Glutamatergic neuron (in vitro differentiated cells): Measurements from ENCODE around the gene KRTAP19-3. TPM values are rescaled to one million over a fixed set of nuclear protein-coding genes. Genes with fewer than 3 reads are reported as not detected.

ENCODE experiments used
- DNase-seq: peaks from one replicate; pipeline ENCODE4 v3.0.0; 2022
- H3K27ac Mint-ChIP-seq: one replicate; pipeline ENCODE4 v1.8.0; 2020; ENCODE audit warnings: mild to moderate bottlenecking, mixed read lengths, inconsistent platforms; ENCODE audit not compliant: unreplicated experiment
- H3K27me3 Mint-ChIP-seq: one replicate; pipeline ENCODE4 v1.8.0; 2020; ENCODE audit warnings: mild to moderate bottlenecking, moderate library complexity, mixed read lengths, inconsistent platforms; ENCODE audit not compliant: unreplicated experiment
- H3K36me3 Mint-ChIP-seq: one replicate; pipeline ENCODE4 v1.8.0; 2020; ENCODE audit warnings: mild to moderate bottlenecking, mixed read lengths, inconsistent platforms; ENCODE audit not compliant: unreplicated experiment
- H3K4me1 Mint-ChIP-seq: one replicate; pipeline ENCODE4 v1.8.0; 2020; ENCODE audit warnings: mild to moderate bottlenecking, low read depth, mixed read lengths, inconsistent platforms; ENCODE audit not compliant: unreplicated experiment
- H3K4me3 Mint-ChIP-seq: one replicate; pipeline ENCODE4 v1.8.0; 2020; ENCODE audit warnings: mild to moderate bottlenecking, mixed read lengths, inconsistent platforms; ENCODE audit not compliant: unreplicated experiment
- H3K9me3 Mint-ChIP-seq: one replicate; pipeline ENCODE4 v1.8.0; 2020; ENCODE audit warnings: mild to moderate bottlenecking, moderate library complexity, mixed read lengths, inconsistent platforms; ENCODE audit not compliant: unreplicated experiment
- CTCF ChIP-seq: fragments of 200-600 bp; sonication (generic); IDR thresholded peaks from one replicate; pipeline ENCODE4 v1.5.0; 2021; ENCODE audit not compliant: partially characterized antibody, unreplicated experiment
- total RNA-seq: library from RNA; stranded (reverse); fragmentation: NEBNext Ultra II Directional; extraction: Animal tissue kit (Norgen Biotek cat#: 25700); gene quantifications from one replicate; pipeline ENCODE4 v1.2.1, GENCODE V29; 2021; ENCODE audit not compliant: unreplicated experiment

The KRTAP19-3 gene
- total RNA-seq, 1 donor from 2014 or later, result not detected

GRCh38 chr21:30479259-30479658 lies 12.6 kb downstream of the KRTAP19-3 start:
- Mint-ChIP-seq H3K4me3 (no peak overlapping the region), H3K9me3 (no peaks in the 10 kb centered on the region), H3K36me3 (no peaks in the 10 kb centered on the region), H3K4me1 (no peaks in the 10 kb centered on the region), H3K27me3 (peaks cover 2% of the 10 kb centered on the region), H3K27ac (no peak overlapping the region)
- TF ChIP-seq CTCF, result no peak
- DNase-seq, result no peak

GRCh38 chr21:30478004-30478403 lies 13.8 kb downstream of the KRTAP19-3 start:
- Mint-ChIP-seq H3K4me3 (no peak overlapping the region), H3K4me1 (no peaks in the 10 kb centered on the region), H3K9me3 (no peaks in the 10 kb centered on the region), H3K27me3 (peaks cover 2% of the 10 kb centered on the region), H3K27ac (no peak overlapping the region), H3K36me3 (no peaks in the 10 kb centered on the region)
- DNase-seq, result no peak
- no peak for TF ChIP-seq CTCF

GRCh38 chr21:30468900-30469714 lies 22.7 kb downstream of the KRTAP19-3 start:
- H3K27ac Mint-ChIP-seq, result no peak overlapping the region
- H3K4me3 Mint-ChIP-seq, result no peak overlapping the region
- DNase-seq, result no peak
- no peaks in the 10 kb centered on the region for H3K27me3 Mint-ChIP-seq
- no peak for TF ChIP-seq CTCF
- H3K9me3 Mint-ChIP-seq, result no peaks in the 10 kb centered on the region
- no peaks in the 10 kb centered on the region for H3K4me1 Mint-ChIP-seq
- H3K36me3 Mint-ChIP-seq, result no peaks in the 10 kb centered on the region

GRCh38 chr21:30463713-30464112 lies 28.1 kb downstream of the KRTAP19-3 start:
- TF ChIP-seq CTCF, result peak; percentile 74
- Mint-ChIP-seq H3K4me3 (no peak overlapping the region), H3K36me3 (no peaks in the 10 kb centered on the region), H3K27ac (no peak overlapping the region), H3K27me3 (no peaks in the 10 kb centered on the region), H3K4me1 (no peaks in the 10 kb centered on the region), H3K9me3 (no peaks in the 10 kb centered on the region)
- no peak for DNase-seq

GRCh38 chr21:30448514-30448913 lies 43.3 kb downstream of the KRTAP19-3 start:
- Mint-ChIP-seq H3K27ac (no peak overlapping the region), H3K9me3 (no peaks in the 10 kb centered on the region), H3K27me3 (peaks cover 2% of the 10 kb centered on the region), H3K4me3 (no peak overlapping the region), H3K36me3 (no peaks in the 10 kb centered on the region), H3K4me1 (peaks cover 2% of the 10 kb centered on the region)
- no peak for DNase-seq
- TF ChIP-seq CTCF, result no peak
